K562 (cell line): ENCODE measurements around the gene KLHL6. TPM values are rescaled to one million over a fixed set of nuclear protein-coding genes. Genes with fewer than 3 reads are reported as not detected.
A peak's percentile ranks its signal among the peaks of the same experiment; 100 is the strongest.

ENCODE experiments used
- ATAC-seq: fragments of 200-7000 bp; cut with Tn5 transposase; 3 replicates; pipeline ENCODE4 v1.9.1; 2020; ENCODE audit warnings: moderate library complexity
- BruUV-seq: library from RNA; stranded (reverse); fragments of 400-500 nt; replicated peaks from 2 replicates; lab custom pipeline; 2021; lab: Mats Ljungman, UMichigan
- CTCF ChIA-PET: fragments of 300-600 bp; formaldehyde crosslinking; extraction: SDS; loops from one replicate; lab custom pipeline; 2021; ENCODE audit warnings: low intra/inter-chr PET ratio; lab: Yijun Ruan, JAX
- POLR2A ChIA-PET: fragments of 300-600, 350-650 bp; sonication (Branson Sonifier 250); formaldehyde crosslinking; extraction: SDS; loops from one replicate; lab custom pipeline; 2021; ENCODE audit warnings: antibody characterized with exemption, inconsistent platforms; lab: Yijun Ruan, JAX
- DNase-seq, 4 experiments: peaks; one replicate each; pipeline versions ENCODE4 v3.0.0 to v3.0.0-alpha.2; 2011 to 2018; ENCODE audit warnings: low spot score in 3 of 4, mixed read lengths in 3 of 4; ENCODE audit errors: extremely low read depth in 1 of 4
- FAIRE-seq: peaks from 2 replicates; lab custom pipeline; 2011; peaks lifted over from hg19 to GRCh38; lab: Jason Lieb, UNC
- H2AFZ ChIP-seq: 2 replicates; pipeline ENCODE4 v1.6.0; 2011; ENCODE audit warnings: low read depth, low read length, control low read depth, inconsistent platforms
- H3K27ac ChIP-seq: fragments of 200-600 bp; 3 replicates; pipeline ENCODE4 v1.8.0; 2011; ENCODE audit warnings: low read depth, mild to moderate bottlenecking, control low read depth, inconsistent platforms, low read length, moderate library complexity, mixed read lengths; ENCODE audit errors: extremely low read depth
- H3K27me3 ChIP-seq, 2 experiments: fragments of 300-600 bp in 1 of 2; 2 replicates in 1 of 2; 3 replicates in 1 of 2; pipeline versions ENCODE4 v1.6.0 to v1.8.0; 2011; ENCODE audit warnings: inconsistent platforms in 2 of 2, low read length in 2 of 2, mild to moderate bottlenecking in 1 of 2, mixed read lengths in 1 of 2, moderate library complexity in 1 of 2; ENCODE audit not compliant: control insufficient read depth in 2 of 2, insufficient read depth in 2 of 2
- H3K36me3 ChIP-seq: fragments of 300-600 bp; 3 replicates; pipeline ENCODE4 v1.8.0; 2011; ENCODE audit warnings: mild to moderate bottlenecking, low read length, inconsistent platforms; ENCODE audit not compliant: control insufficient read depth, insufficient read depth
- H3K4me1 ChIP-seq, 2 experiments: fragments of 200-600 bp in 1 of 2; replicated peaks in 1 of 2; 2 replicates in 1 of 2; 3 replicates in 1 of 2; pipeline versions ENCODE4 v1.5.1 to v1.8.0; 2011; ENCODE audit warnings: inconsistent platforms in 2 of 2, low read length in 2 of 2, mild to moderate bottlenecking in 1 of 2, mixed read lengths in 1 of 2, moderate library complexity in 1 of 2; ENCODE audit not compliant: control insufficient read depth in 2 of 2, insufficient read depth in 2 of 2
- H3K4me2 ChIP-seq: 2 replicates; pipeline ENCODE4 v1.6.1; 2011; ENCODE audit warnings: low read length, control low read depth, inconsistent platforms, mixed read lengths; ENCODE audit not compliant: insufficient read depth
- H3K4me3 ChIP-seq: fragments of 200-600 bp; sonication (generic), shearing (Covaris generic); 2 replicates; pipeline ENCODE4 v1.5.1; 2016; ENCODE audit warnings: control low read depth, inconsistent platforms
- H3K79me2 ChIP-seq: fragments of 200-600 bp; 3 replicates; pipeline ENCODE4 v1.8.0; 2011; ENCODE audit warnings: low read length, inconsistent platforms; ENCODE audit not compliant: control insufficient read depth, insufficient read depth
- H3K9ac ChIP-seq, 2 experiments: 2 replicates each; pipeline versions ENCODE4 v1.6.0 to v1.6.1; 2011; ENCODE audit warnings: low read depth in 2 of 2, low read length in 2 of 2, control low read depth in 1 of 2, inconsistent platforms in 1 of 2, mild to moderate bottlenecking in 1 of 2, mixed read lengths in 1 of 2; ENCODE audit not compliant: insufficient read depth in 1 of 2
- H3K9me1 ChIP-seq: one replicate; pipeline ENCODE4 v1.6.0; 2011; ENCODE audit warnings: inconsistent platforms, mild to moderate bottlenecking, low read length, moderate library complexity; ENCODE audit not compliant: control insufficient read depth, insufficient read depth
- H3K9me3 ChIP-seq: replicated peaks from 2 replicates; pipeline ENCODE4 v1.5.1; 2011; ENCODE audit warnings: low read depth, low read length, inconsistent platforms; ENCODE audit not compliant: control insufficient read depth, insufficient read depth
- H4K20me1 ChIP-seq: replicated peaks from 2 replicates; pipeline ENCODE4 v1.6.1; 2011; ENCODE audit warnings: low read length, inconsistent platforms, mixed read lengths; ENCODE audit not compliant: control insufficient read depth, insufficient read depth
- ATF2 ChIP-seq: sonication (generic); formaldehyde crosslinking; IDR thresholded peaks from 2 replicates; pipeline ENCODE4 v1.8.1; 2022; ENCODE audit warnings: missing genetic modification reagents
- ERF ChIP-seq: fragments of 450-650 bp; formaldehyde crosslinking; IDR thresholded peaks from 2 replicates; pipeline ENCODE4 v1.4.0; 2020; ENCODE audit warnings: mild to moderate bottlenecking, mixed read lengths
- FOXM1 ChIP-seq, 2 experiments: fragments of 450-650 bp in 1 of 2; sonication (generic) in 1 of 2; formaldehyde crosslinking in 1 of 2; IDR thresholded peaks; 2 replicates each; pipeline versions ENCODE4 v1.6.1 to v1.9.0; 2017 to 2022; ENCODE audit warnings: low read depth in 2 of 2, mild to moderate bottlenecking in 2 of 2, missing genetic modification reagents in 1 of 2, moderate library complexity in 1 of 2
- NFIC ChIP-seq: fragments of 450-650 bp; IDR thresholded peaks from 2 replicates; pipeline ENCODE4 v1.6.1; 2017; ENCODE audit warnings: mild to moderate bottlenecking, inconsistent platforms
- NFIX ChIP-seq: fragments of 250-450 bp; sonication (Bioruptor Pico); IDR thresholded peaks from 2 replicates; pipeline ENCODE4 v1.4.0; 2020; ENCODE audit warnings: low read depth, mild to moderate bottlenecking, moderate library complexity
- POLR2G ChIP-seq: fragments of 200-400 bp; formaldehyde crosslinking; IDR thresholded peaks from 2 replicates; pipeline ENCODE4 v1.6.1; 2017; ENCODE audit warnings: low read depth, mild to moderate bottlenecking, antibody characterized with exemption, low read length, moderate library complexity
- TBP ChIP-seq: optimal IDR thresholded peaks from 2 replicates; pipeline ENCODE3; 2011; ENCODE audit warnings: low read depth, low read length, improper control_type of control experiment
- VEZF1 ChIP-seq: fragments of 200-800 bp; sonication (Bioruptor generic); IDR thresholded peaks from 2 replicates; pipeline ENCODE4 v1.6.1; 2017; ENCODE audit warnings: missing genetic modification characterization, missing compliant biosample characterization
- ZC3H4 ChIP-seq: sonication (generic); formaldehyde crosslinking; IDR thresholded peaks from 2 replicates; pipeline ENCODE4 v1.9.0; 2021; ENCODE audit warnings: missing genetic modification reagents, borderline replicate concordance
- ZNF785 ChIP-seq: fragments of 250-450 bp; sonication (Bioruptor Pico); IDR thresholded peaks from 2 replicates; pipeline ENCODE4 v1.4.0; 2020; ENCODE audit warnings: mild to moderate bottlenecking
- WGBS: fragments of 100-300 bp; shearing (Covaris generic); methylation state at CpG from one replicate; pipeline ENCODE4 v1.1.6; 2016; ENCODE audit warnings: low coverage, mixed read lengths; ENCODE audit not compliant: insufficient coverage; ENCODE audit errors: missing lambda C conversion rate; 5-methylcytosine and 5-hydroxymethylcytosine counted together
- in situ Hi-C: fragments of 300-500 bp; cut with MboI; formaldehyde crosslinking; loops from 4 replicates; pipeline ENCODE4 v1.15.0; 2018; ENCODE audit warnings: inconsistent platforms, mixed read lengths
- intact Hi-C: fragments of 100-400 bp; cut with micrococcal nuclease; formaldehyde crosslinking; loops from 2 replicates; pipeline ENCODE4 v1.14.2; 2022
- polyA plus RNA-seq, 8 experiments: library from polyadenylated mRNA; depleted of rRNA in 4 of 8; stranded (reverse) in 5 of 8; unstranded in 3 of 8; fragments of >200 nt; fragmentation: Nextera tagmentation in 2 of 8; fragmentation: Illumina TruSeq in 1 of 8; extraction: Ambion mirVana in 2 of 8; extraction: Trizol in 1 of 8; gene quantifications; 2 replicates each; pipeline versions ENCODE4 v1.2.1 to v1.2.3, GENCODE V29; 2011 to 2014; ENCODE audit warnings: inconsistent platforms in 1 of 8, missing spikeins in 1 of 8
- total RNA-seq, 7 experiments: library from RNA; depleted of rRNA in 6 of 7; stranded (reverse); fragments of >200 nt in 6 of 7; fragmentation: Illumina TruSeq in 2 of 7; extraction: Trizol in 2 of 7; gene quantifications; 2 replicates each; pipeline versions ENCODE4 v1.2.1 to v1.2.3, GENCODE V29; 2011 to 2021; ENCODE audit warnings: low replicate concordance in 1 of 7
- TF ChIP-seq, protein P1 (sequence below): fragments of 250-450 bp; sonication (Bioruptor Pico); IDR thresholded peaks from 2 replicates; pipeline ENCODE4 v1.4.0; 2020

The KLHL6 gene
- total and polyA plus RNA-seq, 9 of the 15 experiments (the other 6 are each of a cell fraction or from before 2014, with no cell fraction given) = 0.18 to 2.1 (median 1.4) TPM

- Histone ChIP-seq H3K79me2 (no peaks in the 10 kb centered on the region), H3K9me1 (no peaks in the 10 kb centered on the region), H3K36me3 (no peaks in the 10 kb centered on the region), H3K4me3 (no peak overlapping the region), H3K9me3 (no peaks in the 10 kb centered on the region; the same call in 1 of the 2 replicates), H3K4me1 (peaks cover 8 to 9% of the 10 kb centered on the region in 2 experiments; a peak in 3 of 5 replicates), H4K20me1 (no peaks in the 10 kb centered on the region), H3K9ac (no peak overlapping the region), H3K4me2 (no peak overlapping the region), H3K27me3 (no peaks in the 10 kb centered on the region), H2AFZ (no peak overlapping the region), H3K27ac (no peak overlapping the region)
- TF ChIP-seq ZC3H4 (CRISPR knock-in tag) (no peak), VEZF1 (CRISPR knock-in tag) (no peak), POLR2G (no peak), FOXM1 (IDR thresholded peaks at IDR 0.05; ENCODE audit: low read depth) (no peak), FOXM1 (CRISPR knock-in tag; IDR thresholded peaks at IDR 0.05; ENCODE audit: low read depth) (no peak), NFIX (CRISPR knock-in tag) (0 out of 2 replicates have a peak, but pooled peaks have one; percentile 2), TBP (no peak), NFIC (peak; percentile 93), ATF2 (CRISPR knock-in tag) (no peak), ERF (CRISPR knock-in tag) (no peak), ZNF785 (CRISPR knock-in tag) (no peak)
- TF ChIP-seq, protein P1, sequence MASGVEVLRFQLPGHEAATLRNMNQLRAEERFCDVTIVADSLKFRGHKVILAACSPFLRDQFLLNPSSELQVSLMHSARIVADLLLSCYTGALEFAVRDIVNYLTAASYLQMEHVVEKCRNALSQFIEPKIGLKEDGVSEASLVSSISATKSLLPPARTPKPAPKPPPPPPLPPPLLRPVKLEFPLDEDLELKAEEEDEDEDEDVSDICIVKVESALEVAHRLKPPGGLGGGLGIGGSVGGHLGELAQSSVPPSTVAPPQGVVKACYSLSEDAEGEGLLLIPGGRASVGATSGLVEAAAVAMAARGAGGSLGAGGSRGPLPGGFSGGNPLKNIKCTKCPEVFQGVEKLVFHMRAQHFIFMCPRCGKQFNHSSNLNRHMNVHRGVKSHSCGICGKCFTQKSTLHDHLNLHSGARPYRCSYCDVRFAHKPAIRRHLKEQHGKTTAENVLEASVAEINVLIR = no peak
- DNase-seq (peak in 1 of 4 experiments; percentile 61), FAIRE-seq (no peak), ATAC-seq (peak; percentile 54; the same call in 2 of the 3 replicates)
- CTCF ChIA-PET = no interaction called here
- POLR2A ChIA-PET = interaction anchor here (0.7 kb wide), 1 partner anchor 16 kb away, joined by 3 read pairs; no protein-coding TSS in a partner anchor
- intact Hi-C loops = no loop called here
- in situ Hi-C loops = no loop called here
- BruUV-seq = no TSS peak
- 42% methylated on average over 6 of the region's 6 CpGs for WGBS
Observed at GRCh38 chr3:183490653-183491052, 64.9 kb downstream of the KLHL6 start.
